GM19324 (cell line): Measurements from ENCODE around the gene CA7.
"Not testable (repeated sequence)": the region's sequence is repeated elsewhere in the genome, so short reads cannot be mapped to it uniquely, and the experiment has no call there.

Source experiments
- ATAC-seq: cut with Tn5 transposase; IDR thresholded peaks from one replicate; pipeline ENCODE4 v1.9.1; 2021; ENCODE audit warnings: mild to moderate bottlenecking, moderate library complexity; ENCODE audit not compliant: unreplicated experiment, low FRiP score

CA7 gene

DNA sequence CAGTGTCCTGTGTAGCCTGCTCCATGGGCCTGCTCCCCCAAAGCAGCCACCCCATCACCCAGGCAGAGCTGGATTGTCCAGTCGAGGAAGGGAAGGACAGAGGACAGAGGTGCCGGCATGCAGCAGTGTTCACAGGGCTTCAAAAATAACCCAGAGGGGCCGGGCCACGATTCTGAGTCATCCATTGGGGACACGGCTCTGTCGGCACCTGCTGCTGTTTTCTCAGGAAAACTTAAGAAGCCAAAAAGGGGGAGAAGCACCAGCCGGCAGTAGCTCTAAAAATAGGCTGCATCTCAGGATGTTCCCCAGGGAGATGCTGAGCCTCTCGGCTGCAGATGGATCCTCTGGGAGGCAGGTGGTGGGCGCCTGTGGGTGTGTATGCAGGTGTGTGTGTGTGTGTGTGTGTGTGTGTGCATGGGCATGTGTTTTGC is 1.6 kb downstream of the CA7 start:
- no peak for ATAC-seq

DNA sequence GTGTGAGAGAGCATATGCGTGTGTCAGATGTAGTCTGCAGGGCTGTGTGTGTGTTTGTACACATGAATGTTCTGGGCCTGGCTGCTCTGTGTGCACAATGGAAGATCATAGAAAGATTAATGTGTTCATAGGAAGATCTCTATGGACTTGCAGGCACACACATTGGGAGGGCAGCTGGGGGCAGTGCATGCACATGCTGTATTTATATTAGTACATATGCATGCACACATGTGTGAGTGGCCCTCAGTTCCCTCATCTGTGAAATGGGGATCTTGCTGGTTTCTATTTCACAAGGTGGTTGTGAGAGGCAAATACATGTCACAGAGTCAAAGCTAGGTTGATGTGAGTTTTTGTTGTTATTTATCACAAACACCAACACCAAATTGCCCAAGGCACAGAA is 2.1 kb downstream of the CA7 start:
- no peak for ATAC-seq

DNA sequence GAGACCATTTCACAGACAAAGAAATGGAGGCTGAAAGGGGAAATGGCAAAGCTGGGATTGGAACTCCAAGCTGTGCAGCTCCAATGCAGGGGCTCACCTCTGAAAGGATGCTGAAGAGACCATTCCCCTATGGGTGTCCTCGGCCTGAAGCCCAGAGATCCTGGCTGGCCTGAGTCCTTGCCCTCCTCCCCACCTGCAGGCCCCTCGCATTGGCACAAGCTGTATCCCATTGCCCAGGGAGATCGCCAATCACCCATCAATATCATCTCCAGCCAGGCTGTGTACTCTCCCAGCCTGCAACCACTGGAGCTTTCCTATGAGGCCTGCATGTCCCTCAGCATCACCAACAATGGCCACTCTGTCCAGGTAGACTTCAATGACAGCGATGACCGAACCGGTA is 2.6 kb downstream of the CA7 start:
- no peak for ATAC-seq

DNA sequence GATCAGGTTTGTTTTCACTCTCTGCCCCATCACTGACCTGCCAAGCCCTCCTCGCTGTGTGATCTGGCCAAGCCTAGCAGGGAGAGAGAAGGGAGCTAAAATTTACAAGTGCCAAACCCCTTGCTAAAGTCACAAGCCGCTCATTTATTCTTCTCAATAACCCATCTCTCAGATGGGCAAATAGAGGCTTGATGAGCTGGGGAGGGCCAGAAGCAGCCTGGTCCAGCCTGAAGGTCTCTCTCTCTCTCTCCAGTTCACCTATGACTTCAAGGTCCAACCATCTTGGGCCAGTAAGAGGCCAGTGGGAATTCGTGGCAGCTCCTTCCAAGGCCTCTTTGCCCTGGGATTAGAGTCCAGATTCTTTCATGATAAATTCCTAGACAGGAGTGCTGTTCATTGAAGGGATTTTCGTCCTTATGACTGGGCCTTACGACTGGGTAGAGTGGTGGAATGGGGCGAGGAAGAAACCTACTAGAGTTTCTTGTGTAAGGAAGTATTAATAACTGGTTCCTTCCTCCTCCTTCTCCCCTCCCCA is 3.4 kb downstream of the CA7 start:
- no peak for ATAC-seq

DNA sequence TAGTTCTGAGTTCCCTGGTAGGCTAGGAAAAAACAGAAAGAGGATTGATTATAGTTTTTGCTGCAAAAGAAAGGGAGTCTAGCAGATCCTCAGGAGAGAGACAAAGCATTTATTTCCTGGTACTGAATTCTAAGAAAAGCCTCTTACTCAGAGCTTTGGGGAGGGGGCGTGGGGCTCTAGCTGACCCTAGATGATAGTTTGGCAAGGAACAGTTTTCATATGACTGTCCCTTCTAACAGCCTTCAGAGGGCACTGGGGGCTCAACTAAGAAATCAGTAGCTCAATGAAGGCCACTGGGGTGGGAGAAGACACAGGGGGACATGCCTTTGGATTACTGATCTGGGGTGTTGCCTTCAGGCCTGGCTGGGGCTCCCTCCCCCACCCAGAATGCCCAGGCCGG is 4.0 kb downstream of the CA7 start:
- no peak for ATAC-seq

DNA sequence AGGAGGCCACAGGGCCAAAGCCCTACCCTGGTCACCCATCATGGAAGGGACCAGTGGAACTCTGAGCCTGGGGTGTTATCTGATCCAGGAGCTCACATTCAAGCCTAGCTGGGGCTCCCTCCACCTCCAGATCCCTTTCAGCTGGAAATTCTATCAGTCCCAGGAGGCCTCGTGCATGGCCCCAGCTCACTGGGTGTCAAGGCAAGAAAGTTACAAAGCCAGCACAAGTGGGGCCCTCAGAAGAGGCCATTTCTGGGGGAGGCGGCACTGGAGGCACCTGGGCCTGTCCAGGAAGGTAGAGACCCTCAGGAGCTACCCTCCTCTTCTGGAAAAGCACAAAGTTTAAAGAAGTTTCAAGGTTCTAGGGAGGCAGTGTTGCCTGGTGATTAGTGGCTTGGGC is 4.8 kb downstream of the CA7 start:
- no peak for ATAC-seq

DNA sequence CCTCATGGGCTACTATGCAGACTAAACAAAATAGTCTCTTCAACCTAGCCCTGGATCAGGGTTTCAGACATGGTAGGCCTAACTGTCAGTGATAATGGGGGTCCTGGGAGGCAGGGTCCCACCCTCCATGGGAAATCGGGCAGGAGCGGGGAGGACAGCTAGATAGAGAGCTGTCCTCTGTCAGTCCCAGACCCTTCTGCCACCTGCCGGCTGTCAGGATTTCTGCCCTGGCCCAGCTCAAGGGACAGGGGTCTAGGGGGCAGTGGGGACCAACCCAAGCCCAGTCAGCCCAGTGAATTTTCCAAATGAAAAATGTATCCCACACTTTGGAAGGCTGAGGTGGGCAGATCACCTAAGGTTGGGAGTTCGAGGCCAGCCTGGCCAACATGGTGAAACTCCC is 5.3 kb downstream of the CA7 start:
- ATAC-seq = no peak

DNA sequence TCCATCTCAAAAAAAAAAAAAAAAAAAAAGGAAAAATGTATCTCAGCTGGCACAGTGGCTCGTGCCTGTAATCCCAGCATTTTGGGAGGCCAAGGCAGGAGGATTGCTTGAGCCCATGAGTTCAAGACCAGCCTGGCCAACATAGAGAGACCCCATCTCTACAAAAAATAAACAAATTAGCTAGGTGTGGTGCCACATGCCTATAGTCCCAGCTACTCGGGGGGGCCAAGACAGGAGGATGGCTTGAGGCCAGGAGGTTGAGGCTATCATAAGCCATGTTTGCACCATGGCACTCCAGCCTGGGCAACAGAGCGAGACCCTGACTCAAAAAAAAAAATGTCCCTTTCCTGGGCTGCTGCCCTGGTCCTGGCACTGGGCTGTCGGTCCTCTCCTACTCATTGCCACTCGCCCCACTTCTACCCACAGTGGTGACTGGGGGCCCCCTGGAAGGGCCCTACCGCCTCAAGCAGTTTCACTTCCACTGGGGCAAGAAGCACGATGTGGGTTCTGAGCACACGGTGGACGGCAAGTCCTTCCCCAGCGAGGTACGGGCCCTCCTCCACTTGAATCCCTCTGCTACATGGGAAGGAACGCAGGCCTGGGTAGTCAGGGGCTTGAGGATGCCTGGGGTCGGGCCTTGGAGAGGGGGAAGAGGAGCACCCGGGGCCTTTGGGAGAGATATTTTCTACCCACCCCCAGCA is 6.1 kb downstream of the CA7 start:
- no peak for ATAC-seq

DNA sequence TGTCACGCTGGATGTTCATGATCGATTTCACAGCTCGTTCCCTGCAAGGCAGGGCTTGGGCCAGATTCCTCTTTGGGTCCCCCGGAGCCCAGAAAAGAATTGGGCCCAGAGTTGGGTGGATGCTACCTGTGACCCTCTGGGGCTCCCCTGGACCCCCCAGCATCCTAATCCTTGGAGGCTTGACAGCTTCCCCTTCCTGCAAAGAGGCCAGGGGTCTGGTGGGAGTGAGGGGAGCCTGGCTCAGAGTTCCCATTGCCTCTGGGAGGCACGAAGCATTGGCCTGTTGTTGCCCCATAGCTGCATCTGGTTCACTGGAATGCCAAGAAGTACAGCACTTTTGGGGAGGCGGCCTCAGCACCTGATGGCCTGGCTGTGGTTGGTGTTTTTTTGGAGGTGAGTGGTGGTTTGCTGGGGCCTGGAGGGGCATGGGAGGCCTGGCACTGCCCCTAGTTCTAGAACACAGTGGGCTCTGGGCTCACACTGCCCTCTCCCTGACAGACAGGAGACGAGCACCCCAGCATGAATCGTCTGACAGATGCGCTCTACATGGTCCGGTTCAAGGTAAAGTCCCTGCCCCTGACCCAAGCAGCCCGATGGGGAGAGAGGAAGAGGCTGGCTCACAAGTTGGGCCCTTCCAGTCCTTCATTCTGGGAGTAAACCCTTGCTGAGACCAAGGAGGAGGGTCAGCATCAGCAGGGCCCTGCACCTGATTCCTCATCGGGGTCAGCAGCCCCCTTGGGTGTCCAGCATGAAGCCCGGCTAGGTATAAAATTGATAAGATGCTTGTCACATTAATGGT is 7.2 kb downstream of the CA7 start:
- ATAC-seq = no peak

DNA sequence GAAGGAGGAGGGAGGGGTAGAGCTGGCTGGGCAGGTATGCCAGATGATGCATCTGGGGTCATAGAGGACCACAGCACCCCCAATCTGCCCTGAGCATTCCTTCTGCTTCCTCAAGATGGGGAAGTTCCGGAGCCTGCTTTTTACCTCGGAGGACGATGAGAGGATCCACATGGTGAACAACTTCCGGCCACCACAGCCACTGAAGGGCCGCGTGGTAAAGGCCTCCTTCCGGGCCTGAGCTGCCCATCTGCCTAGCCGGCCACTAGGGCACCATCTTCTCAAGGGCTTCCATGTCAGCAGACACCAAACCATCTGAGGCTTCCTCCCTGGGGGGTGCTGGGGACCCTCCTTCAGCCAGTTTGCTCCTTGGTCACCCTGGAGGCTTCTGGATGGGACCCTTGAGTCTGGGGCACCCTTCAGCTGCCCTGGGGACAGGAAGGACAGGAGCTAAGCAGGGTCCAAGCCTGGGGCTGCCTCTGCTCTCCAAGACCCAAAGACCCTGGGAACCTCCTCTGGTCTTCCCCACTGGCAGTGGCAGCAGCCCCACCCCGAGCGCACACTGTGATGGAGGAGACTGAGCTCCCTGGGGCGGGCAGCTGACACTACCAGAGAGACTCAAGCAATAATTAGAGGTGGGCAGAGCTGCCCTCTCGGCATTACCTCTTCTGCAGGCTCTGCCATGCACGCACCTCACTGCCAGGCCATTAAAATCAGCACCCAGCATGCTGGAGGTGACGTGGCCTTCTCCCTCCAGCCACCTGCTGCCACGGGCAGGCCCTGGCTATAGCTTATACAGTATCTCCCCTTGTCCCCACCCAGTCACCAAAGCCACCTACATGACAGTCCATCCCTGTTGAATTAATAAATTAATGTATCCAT is 9.3 kb downstream of the CA7 start:
- ATAC-seq = no peak

DNA sequence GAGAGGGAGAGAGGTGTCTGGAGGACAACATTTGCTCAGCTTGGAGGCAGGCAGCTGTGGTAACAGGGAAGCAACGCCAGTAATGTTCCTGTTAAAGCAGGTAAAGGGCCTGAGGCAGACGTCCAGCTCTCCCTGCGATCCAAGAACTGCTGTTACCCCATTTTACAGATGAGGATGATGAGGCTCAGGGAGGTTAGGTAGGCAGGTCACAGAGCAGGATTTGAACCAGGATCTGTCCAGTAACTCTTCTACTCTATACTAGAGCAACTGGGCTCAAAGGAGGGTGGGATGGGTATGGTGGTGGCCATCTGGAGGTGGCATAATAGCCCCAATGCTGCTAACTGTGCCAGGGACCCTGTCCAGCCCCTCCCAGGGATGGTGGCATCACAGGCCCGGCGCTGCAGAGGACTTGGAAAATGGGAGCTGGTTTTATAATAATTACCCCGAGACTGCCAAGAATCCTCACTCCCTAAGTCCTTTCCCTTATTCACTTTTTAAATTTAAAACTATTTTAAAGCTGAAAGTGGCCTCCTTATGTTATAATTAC is 12.0 kb downstream of the CA7 start:
- ATAC-seq = no peak

DNA sequence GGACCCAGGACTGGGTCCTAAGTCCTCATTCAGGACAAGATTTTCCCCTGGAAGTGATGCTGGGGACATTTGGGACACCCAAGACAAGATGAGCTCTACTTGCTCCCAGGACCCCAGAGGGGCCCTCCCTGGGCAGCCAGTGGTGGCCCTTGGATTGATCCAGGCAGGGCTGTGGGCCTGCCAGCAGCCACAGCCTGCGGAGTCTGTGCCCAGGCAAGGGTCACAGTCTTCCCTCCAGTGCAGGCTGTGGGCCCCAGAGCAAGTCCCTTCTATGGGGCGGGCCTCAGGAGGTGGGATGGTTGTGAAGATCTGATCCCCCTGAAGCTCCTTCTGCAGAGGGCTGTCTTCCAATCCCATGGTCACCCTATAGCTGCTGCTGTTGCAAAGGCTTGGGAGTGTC is 12.6 kb downstream of the CA7 start:
- no peak for ATAC-seq

DNA sequence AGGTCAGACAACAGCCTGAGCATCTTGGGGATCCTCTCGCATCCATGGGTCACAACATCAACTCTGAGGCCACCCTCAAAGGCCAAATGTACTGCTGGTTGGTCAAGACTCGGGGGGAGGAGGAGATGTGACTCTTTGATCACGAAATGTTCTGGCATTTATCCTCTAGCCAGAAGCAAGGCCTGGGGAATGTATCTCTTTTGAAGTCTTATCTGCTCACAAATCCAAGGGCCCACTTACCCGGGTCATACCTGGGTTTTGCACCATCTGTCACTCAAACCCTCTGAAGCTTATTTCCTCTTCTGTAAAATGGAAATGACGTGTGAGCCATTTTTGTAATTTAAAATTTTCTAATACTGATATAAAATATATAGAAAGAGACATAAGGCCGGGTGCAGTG is 13.2 kb downstream of the CA7 start:
- no peak for ATAC-seq

DNA sequence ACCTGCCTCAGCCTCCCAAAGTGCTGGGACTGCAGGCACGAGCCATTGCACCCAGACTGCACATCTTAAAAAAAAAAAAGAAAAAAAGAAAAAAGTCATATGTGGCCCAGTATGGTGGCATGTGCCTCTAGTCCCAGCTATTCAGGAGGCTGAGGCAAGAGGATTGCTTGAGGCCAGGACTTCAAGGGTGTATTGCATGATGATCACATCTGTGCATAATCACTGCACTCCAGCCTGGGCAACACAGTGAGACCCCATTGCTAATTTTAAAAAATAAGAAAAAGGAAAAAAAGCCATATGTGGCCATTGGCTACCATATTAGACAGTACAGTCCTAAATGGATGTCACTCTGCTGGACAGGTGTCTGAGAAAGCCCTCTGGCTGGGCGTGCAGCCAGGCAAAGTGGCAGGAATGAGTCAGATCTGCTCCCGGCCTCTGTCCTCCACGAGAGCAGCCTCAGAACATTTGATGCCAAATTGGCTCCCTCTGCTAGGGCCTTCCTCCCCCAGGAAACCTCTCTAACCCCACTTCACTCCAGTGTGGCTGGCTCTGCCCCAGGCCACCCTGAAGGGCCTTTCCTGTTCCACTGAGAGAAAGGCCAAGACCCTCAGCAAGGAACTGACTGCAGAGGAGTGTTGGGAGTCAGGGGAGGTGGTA is 14.7 kb downstream of the CA7 start:
- no peak for ATAC-seq

DNA sequence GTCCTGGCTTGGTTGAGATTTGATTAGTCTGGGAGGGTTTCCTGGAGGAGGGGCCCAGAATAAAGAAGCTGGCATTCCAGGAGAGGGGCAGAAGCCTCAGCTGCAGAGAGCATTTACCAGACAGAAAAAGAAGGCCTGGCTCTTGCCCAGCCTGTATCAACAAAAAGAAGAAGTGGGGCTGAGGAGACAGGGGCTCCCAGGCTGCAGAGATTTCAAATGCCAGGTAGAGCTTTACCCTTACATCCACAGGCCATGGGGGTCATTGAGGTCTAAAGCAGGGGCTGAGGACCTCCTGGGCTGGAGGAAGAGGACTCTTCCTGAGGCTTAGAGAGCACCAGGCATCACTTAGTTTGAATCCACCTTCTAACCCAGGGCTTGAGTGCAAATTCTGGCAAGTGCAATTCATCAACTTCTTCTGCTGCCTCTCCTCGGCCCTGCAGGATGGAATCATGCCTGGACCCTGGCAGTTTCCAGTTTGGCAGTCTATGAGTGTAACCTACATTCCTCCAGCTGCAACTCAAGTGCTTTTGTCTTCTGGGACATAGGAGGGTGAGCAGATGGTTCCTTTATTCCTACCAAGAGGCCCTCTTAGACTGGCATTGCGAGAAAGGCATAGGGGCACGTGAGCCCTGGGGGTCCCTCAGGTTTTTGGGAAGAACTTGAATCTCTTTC is 15.3 kb downstream of the CA7 start:
- ATAC-seq = no peak

DNA sequence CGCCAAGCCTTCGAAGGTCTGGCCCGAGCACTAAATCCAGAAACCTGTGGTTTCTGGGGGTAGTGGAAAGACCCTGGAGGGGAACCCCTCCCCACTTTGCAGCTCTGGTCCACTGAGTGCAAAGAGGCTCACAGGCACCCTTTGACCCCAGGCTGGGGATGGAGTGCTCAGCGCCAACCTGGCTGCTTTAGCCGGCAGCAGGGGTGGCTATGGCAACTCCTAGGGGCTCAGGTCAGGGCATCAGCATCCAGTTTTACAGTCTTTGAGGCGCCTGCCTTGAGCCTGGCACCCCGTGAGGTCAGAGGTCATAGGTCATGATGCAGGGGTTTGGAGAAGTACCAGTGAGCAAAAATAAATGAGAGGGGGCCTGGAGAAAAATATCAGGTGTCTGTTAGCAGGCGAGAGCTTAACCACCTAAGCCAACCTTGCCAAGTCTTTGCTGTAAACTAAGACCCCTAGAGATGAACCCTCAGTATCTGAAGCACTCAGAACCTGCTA is 17.9 kb downstream of the CA7 start:
- no peak for ATAC-seq

DNA sequence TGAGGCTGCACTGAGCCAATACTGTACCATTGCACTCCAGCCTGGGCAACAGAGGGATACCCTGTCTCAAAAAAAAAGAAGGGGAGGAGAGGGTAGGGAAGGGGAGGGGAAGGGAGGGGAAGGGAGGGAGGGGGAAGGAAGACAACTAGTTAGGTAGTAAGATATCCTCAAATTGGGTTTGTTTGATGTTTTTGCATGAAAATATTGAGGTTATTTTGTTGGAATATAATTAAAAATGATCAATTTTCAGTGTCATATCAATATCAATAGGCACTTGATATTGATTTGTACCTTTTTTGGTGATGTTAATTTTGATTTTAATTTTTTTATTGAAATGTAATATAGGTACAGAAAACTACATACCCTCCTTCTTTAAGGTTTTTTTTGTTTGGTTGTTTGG is 19.5 kb downstream of the CA7 start:
- ATAC-seq = no peak

DNA sequence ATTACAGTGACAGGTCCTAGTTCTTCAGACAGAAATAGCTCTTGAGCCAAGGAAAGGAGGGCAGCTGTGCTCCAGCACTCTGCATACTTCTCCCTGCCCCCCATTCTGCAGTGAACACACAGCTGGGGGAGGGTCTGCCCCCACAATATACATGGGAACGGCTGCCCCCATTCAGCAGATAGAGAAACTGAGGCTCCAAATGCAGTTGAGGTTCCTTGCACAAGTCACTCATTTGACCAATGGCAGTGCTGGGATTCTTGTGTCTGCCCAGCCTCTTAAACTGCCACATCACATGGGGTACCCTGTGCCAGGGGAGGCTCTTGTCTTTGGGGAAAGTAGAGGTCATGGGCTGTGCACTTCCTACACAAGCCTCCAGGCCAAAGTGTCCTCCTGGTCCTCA is 25.2 kb downstream of the CA7 start:
- no peak for ATAC-seq

DNA sequence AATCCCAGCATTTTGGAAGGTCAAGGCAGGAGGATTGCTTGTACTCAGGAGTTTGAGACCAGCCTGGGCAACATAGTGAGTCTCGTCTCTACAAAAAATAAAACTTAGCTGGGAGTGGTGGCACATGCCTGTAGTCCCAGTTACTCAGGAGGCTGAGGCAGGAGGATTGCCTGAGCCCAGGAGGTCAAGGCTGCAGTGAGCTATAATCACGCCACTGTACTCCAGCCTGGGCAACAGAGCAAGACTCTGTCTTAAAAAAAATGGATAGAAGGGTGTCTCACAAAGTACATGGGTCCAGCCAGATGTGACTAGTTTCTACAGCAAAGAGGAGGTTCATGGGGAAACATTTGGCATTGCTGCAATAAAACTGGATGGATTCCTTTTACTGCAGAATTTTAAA is 27.1 kb downstream of the CA7 start:
- not testable (repeated sequence) for ATAC-seq
